ENCODE measurements around the gene SCN4B. TPM values are rescaled to one million over a fixed set of nuclear protein-coding genes. Genes with fewer than 3 reads are reported as not detected.

The SCN4B gene
- total RNA-seq, 2 donors from 2014 or later: 3.0 to 5.6 TPM

- H3K27ac ChIP-seq: no peak overlapping the region
These were observed 56.7 kb downstream of the SCN4B start for GRCh38 chr11:118095967-118096367.

GRCh38 chr11:118095493-118095892, 57.1 kb downstream of the SCN4B start:
- Histone ChIP-seq H3K27ac (no peak overlapping the region), H3K4me3 (no peak overlapping the region), H3K4me1 (replicated peaks) (no peaks in the 10 kb centered on the region), H3K27me3 (replicated peaks; ENCODE audit: insufficient read depth) (no peaks in the 10 kb centered on the region), H3K36me3 (no peaks in the 10 kb centered on the region), H3K9me3 (no peaks in the 10 kb centered on the region)
- 88% methylated on average over 4 of the region's 4 CpGs for WGBS
- no peak for DNase-seq (ENCODE audit: low spot score)
- TF ChIP-seq POLR2AphosphoS5 (IDR thresholded peaks at IDR 0.05) (no peak), POLR2A (IDR thresholded peaks at IDR 0.05) (no peak)
- TF ChIP-seq, protein P1, sequence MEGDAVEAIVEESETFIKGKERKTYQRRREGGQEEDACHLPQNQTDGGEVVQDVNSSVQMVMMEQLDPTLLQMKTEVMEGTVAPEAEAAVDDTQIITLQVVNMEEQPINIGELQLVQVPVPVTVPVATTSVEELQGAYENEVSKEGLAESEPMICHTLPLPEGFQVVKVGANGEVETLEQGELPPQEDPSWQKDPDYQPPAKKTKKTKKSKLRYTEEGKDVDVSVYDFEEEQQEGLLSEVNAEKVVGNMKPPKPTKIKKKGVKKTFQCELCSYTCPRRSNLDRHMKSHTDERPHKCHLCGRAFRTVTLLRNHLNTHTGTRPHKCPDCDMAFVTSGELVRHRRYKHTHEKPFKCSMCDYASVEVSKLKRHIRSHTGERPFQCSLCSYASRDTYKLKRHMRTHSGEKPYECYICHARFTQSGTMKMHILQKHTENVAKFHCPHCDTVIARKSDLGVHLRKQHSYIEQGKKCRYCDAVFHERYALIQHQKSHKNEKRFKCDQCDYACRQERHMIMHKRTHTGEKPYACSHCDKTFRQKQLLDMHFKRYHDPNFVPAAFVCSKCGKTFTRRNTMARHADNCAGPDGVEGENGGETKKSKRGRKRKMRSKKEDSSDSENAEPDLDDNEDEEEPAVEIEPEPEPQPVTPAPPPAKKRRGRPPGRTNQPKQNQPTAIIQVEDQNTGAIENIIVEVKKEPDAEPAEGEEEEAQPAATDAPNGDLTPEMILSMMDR (IDR thresholded peaks at IDR 0.05): no peak
- intact Hi-C loops (cut with DNase I): no loop called here

More at GRCh38 chr11:118095967-118096367, 56.7 kb downstream of the SCN4B start:
- H3K9me3 ChIP-seq: no peaks in the 10 kb centered on the region
- no peaks in the 10 kb centered on the region for H3K27me3 ChIP-seq (replicated peaks; ENCODE audit: insufficient read depth)
- no peaks in the 10 kb centered on the region for H3K36me3 ChIP-seq
- DNase-seq (ENCODE audit: low spot score): no peak
- H3K4me1 ChIP-seq (replicated peaks): no peaks in the 10 kb centered on the region
- intact Hi-C loops (cut with DNase I): no loop called here
- WGBS: 63% methylated on average over 1 of the region's 1 CpG
- TF ChIP-seq POLR2A (IDR thresholded peaks at IDR 0.05) (no peak), POLR2AphosphoS5 (IDR thresholded peaks at IDR 0.05) (no peak)
- TF ChIP-seq, protein P1 (IDR thresholded peaks at IDR 0.05): no peak
- no peak overlapping the region for H3K4me3 ChIP-seq

DNA sequence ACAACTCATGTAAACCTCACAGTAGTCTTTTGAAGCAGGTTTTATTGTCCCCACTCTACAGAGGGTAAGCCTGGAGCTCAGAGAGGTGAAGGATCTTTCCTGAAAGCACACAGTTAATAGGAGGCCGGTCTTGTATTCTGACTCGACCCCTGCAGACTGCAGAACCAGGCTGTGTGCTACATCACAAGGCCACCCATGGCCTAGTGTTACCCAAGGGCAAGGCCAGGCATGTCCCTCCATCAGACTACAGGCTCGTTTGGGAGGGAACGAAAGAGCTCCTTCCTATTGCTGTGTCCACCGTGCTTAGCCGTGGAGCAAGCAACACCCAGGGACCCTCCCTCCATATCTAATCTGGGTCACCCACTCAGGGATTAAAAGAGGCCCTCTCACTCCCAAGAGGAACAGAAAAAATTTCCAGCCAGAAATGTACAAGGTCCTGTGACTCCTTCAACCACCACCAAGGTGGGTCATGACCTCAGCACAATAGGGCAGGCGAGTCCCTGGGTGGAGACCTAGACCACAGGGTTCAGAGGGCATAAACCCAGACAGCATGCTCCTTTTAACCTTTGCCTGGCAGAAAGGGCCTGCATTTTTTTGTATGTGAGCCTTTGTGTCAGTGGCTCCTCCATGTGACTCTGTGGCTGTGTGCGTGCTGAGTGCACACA, 59.6 kb downstream of the SCN4B start:
- no peak for DNase-seq (ENCODE audit: low spot score)
- H3K4me3 ChIP-seq: no peak overlapping the region
- no peaks in the 10 kb centered on the region for H3K9me3 ChIP-seq
- H3K4me1 ChIP-seq (replicated peaks): no peaks in the 10 kb centered on the region
- intact Hi-C loops (cut with DNase I): no loop called here
- no peak for TF ChIP-seq POLR2A (IDR thresholded peaks at IDR 0.05)
- TF ChIP-seq POLR2AphosphoS5 (IDR thresholded peaks at IDR 0.05): no peak
- TF ChIP-seq, protein P1 (IDR thresholded peaks at IDR 0.05): no peak
- no peaks in the 10 kb centered on the region for H3K27me3 ChIP-seq (replicated peaks; ENCODE audit: insufficient read depth)
- 66% methylated on average over 8 of the region's 8 CpGs for WGBS
- no peak overlapping the region for H3K27ac ChIP-seq
- H3K36me3 ChIP-seq: no peaks in the 10 kb centered on the region

- no peak for DNase-seq (ENCODE audit: low spot score)
- Histone ChIP-seq H3K4me3 (no peak overlapping the region), H3K36me3 (no peaks in the 10 kb centered on the region), H3K27me3 (replicated peaks; ENCODE audit: insufficient read depth) (no peaks in the 10 kb centered on the region), H3K27ac (no peak overlapping the region), H3K4me1 (replicated peaks) (no peaks in the 10 kb centered on the region), H3K9me3 (no peaks in the 10 kb centered on the region)
- TF ChIP-seq, protein P1 (IDR thresholded peaks at IDR 0.05): no peak
- WGBS: 19% methylated on average over 6 of the region's 6 CpGs
- intact Hi-C loops (cut with DNase I): no loop called here
These were observed 60.9 kb downstream of the SCN4B start for GRCh38 chr11:118091690-118092089.

DNA sequence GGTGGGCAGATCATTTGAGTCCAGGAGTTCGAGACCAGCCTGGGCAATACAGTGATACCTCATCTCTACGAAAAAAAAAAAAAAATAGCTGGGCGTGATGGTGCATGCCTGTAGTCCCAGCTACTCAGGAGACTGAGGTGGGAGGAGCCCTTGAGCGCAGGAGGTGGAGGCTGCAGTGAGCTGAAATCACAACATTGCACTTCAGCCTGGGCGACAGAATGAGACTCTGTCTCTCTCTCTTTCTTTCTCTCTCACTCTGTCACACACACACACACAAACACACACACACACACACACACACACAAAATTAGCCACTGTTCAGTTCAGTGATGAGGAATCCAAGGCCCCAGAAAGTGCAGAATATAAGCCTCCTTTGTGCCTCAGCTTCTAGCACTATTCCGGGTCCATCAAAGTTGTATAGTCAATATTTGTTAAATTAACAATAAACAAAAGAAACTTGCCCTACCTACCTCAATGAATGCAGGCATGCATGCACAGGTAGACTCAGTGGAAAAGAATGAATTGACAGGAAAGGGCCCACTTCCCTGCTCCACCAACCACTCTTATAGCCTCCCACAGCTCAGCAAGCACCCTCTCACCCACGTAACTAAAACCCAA, 62.0 kb downstream of the SCN4B start:
- Histone ChIP-seq H3K4me1 (replicated peaks) (no peaks in the 10 kb centered on the region), H3K36me3 (no peaks in the 10 kb centered on the region), H3K4me3 (no peak overlapping the region), H3K9me3 (no peaks in the 10 kb centered on the region), H3K27ac (no peak overlapping the region), H3K27me3 (replicated peaks; ENCODE audit: insufficient read depth) (no peaks in the 10 kb centered on the region)
- intact Hi-C loops (cut with DNase I): no loop called here
- 56% methylated on average over 7 of the region's 7 CpGs for WGBS
- no peak for DNase-seq (ENCODE audit: low spot score)
- TF ChIP-seq, protein P1 (IDR thresholded peaks at IDR 0.05): no peak
- TF ChIP-seq POLR2AphosphoS5 (IDR thresholded peaks at IDR 0.05) (no peak), POLR2A (IDR thresholded peaks at IDR 0.05) (peak; percentile 37)
